ENCODE data around the gene KLHL30. TPM values are rescaled to one million over a fixed set of nuclear protein-coding genes. Genes with fewer than 3 reads are reported as not detected.

The KLHL30 gene
- total RNA-seq, 2 donors from 2014 or later = 24.9 to 29.0 TPM

DNA sequence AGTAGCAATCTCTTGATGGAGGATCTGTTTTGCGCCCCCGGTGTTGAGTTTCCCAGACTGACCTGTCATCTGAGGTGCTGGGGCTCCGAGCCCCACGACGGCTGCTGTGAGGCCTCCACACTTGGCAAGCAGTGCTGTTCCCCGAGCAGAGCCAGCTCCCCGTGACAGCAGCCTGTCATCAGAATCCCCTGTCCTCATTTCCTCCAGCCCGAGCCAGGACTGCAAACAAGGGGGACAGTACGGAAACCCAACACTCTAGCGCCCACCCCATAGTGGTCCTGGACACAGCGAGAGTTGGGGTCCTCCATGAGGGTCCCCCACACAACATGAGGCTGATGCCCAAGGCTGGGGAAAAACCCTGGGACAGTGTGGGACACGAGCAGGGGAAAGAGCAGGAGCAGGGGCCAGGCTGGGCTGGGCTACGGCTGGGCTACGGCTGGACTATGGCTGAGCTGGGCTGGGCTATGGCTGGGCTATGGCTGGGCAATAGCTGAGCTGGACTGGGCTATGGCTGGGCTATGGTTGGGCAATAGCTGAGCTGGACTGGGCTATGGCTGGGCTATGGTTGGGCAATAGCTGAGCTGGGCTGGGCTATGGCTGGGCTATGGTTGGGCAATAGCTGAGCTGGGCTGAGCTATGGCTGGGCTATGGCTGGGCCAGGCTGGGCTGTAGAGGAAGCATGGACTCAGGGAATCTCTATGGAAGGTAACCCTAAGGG, 1.5 kb upstream of the KLHL30 start:
- Histone ChIP-seq H3K27ac (peak overlapping the region; percentile 90 to 96), H3K27me3 (no peaks in the 10 kb centered on the region), H3K36me3 (peaks cover 8% of the 10 kb centered on the region), H3K4me3 (no peak overlapping the region), H3K4me1 (peaks cover 0 to 57% of the 10 kb centered on the region in 2 donors), H3K9me3 (no peaks in the 10 kb centered on the region)
- peak; percentile 69 for DNase-seq (ENCODE audit: low spot score)
- TF ChIP-seq, protein P1, sequence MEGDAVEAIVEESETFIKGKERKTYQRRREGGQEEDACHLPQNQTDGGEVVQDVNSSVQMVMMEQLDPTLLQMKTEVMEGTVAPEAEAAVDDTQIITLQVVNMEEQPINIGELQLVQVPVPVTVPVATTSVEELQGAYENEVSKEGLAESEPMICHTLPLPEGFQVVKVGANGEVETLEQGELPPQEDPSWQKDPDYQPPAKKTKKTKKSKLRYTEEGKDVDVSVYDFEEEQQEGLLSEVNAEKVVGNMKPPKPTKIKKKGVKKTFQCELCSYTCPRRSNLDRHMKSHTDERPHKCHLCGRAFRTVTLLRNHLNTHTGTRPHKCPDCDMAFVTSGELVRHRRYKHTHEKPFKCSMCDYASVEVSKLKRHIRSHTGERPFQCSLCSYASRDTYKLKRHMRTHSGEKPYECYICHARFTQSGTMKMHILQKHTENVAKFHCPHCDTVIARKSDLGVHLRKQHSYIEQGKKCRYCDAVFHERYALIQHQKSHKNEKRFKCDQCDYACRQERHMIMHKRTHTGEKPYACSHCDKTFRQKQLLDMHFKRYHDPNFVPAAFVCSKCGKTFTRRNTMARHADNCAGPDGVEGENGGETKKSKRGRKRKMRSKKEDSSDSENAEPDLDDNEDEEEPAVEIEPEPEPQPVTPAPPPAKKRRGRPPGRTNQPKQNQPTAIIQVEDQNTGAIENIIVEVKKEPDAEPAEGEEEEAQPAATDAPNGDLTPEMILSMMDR (IDR thresholded peaks at IDR 0.05) = no peak

DNA sequence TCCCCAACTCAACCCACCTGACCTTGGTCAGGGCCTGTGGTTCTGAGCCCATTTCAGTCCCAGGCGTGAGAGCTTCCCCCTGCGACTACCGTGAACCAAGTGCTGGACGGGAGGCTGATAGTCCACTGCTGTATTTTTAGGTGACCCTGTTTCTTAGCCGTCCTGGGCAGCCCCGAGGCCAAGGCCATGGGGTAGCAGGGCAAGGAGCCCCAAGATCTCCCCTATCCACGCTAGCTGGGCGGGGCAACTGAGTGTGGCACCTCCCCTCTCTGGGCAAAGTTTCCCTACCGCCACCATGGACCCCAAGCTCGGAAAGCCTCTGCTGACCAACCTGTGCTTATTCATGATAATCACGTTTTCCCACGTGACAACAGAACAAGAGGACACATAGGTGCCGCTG, 583 bp upstream of the KLHL30 start:
- TF ChIP-seq, protein P1 (IDR thresholded peaks at IDR 0.05) = no peak
- no peak for DNase-seq (ENCODE audit: low spot score)
- Histone ChIP-seq H3K36me3 (peaks cover 8% of the 10 kb centered on the region), H3K27ac (peak overlapping the region; percentile 90 to 96), H3K4me3 (no peak overlapping the region), H3K4me1 (peaks cover 0 to 66% of the 10 kb centered on the region in 2 donors), H3K27me3 (no peaks in the 10 kb centered on the region), H3K9me3 (no peaks in the 10 kb centered on the region)

DNA sequence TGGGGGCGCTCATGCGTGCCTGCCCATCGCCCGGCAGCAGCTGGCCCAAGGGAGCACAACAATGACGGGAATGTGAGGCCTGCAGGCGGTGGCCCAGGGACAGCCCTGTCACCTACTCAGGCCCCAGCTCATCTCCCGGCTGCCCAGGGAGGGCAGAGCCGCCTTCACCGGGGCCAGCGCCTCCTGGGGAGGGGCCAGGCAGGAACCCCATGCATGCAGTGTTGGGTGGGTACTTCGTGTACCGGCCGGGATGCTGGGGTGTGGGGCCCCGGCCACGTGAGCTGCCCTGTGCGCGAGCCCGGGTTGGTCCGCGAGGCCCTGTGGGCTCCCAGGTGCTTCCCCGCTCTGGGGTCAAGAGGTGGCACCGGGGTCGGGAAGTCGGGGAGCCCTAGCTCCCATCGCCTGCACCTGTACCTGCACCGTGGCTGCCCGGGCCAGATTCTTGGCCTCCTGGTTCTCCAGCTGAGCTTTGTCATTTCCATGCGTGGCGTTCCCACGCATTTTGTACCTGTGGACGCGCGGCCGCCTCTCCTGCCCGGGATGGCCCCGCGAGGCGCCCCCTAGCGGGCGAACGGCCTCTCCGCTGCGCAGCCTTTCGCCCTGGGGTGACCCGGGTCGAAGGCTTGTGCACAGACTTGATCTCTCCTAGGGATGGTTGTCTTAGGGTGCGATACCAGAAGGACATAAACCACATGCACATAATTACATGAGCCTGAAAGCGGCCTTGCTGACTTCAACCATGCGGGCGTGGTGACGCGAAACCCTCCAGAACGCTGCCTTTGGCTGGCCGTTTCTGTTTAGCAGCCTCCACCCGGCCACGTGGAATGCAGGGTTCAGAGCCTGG, 950 bp downstream of the KLHL30 start:
- peak overlapping the region; percentile 37 for H3K4me3 ChIP-seq
- TF ChIP-seq, protein P1 (IDR thresholded peaks at IDR 0.05) = peak; percentile 64 to 71
- H3K4me1 ChIP-seq = peaks cover 0 to 78% of the 10 kb centered on the region in 2 donors
- peaks cover 8% of the 10 kb centered on the region for H3K36me3 ChIP-seq
- DNase-seq (ENCODE audit: low spot score) = no peak
- H3K27ac ChIP-seq = peak overlapping the region; percentile 90 to 96
- H3K9me3 ChIP-seq = no peaks in the 10 kb centered on the region
- H3K27me3 ChIP-seq = no peaks in the 10 kb centered on the region

DNA sequence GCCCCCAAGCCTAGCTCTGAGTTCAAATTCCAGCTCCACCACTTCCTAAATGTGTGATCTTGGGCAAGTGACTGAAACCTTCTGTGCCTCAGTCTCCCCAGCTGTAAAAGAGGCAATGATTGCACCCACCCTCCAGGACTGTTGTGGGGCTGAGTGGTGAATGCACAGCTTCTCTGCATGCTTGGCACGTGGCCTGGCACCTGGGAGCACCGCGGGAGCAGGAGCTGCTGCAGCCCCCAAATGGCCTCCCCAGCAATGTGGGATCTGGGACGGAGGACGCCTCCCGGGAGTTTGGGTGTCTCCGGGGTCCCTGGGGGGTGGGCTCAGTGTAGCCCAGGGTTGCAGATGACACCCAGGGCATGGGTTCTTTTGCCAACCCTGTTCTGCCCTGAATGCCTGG, 1.6 kb downstream of the KLHL30 start:
- Histone ChIP-seq H3K36me3 (peaks cover 8% of the 10 kb centered on the region), H3K4me1 (peaks cover 0 to 78% of the 10 kb centered on the region in 2 donors), H3K4me3 (no peak overlapping the region), H3K27me3 (no peaks in the 10 kb centered on the region), H3K27ac (peak overlapping the region; percentile 90 to 96), H3K9me3 (no peaks in the 10 kb centered on the region)
- no peak for DNase-seq (ENCODE audit: low spot score)
- TF ChIP-seq, protein P1 (IDR thresholded peaks at IDR 0.05) = no peak

DNA sequence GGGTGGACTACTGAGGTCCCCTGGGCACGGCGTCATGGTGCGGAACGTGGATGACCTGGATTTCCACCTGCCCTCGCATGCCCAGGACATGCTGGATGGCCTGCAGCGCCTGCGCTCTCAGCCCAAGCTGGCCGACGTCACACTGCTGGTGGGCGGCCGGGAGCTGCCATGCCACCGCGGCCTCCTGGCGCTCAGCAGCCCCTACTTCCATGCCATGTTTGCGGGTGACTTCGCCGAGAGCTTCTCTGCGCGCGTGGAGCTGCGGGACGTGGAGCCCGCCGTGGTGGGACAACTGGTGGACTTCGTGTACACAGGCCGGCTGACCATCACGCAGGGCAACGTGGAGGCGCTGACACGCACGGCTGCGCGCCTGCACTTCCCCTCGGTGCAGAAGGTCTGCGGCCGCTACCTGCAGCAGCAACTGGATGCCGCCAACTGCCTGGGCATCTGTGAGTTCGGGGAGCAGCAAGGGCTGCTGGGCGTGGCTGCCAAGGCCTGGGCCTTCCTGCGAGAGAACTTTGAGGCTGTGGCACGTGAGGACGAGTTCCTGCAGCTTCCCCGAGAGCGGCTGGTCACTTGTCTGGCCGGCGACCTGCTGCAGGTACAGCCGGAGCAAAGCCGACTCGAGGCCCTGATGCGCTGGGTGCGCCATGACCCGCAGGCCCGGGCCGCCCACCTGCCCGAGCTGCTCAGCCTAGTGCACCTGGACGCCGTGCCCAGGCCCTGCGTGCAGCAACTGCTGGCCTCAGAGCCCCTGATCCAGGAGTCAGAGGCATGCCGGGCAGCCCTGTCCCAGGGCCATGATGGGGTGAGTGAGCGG, 2.5 kb downstream of the KLHL30 start:
- TF ChIP-seq, protein P1 (IDR thresholded peaks at IDR 0.05) = no peak
- Histone ChIP-seq H3K4me1 (peaks cover 0 to 76% of the 10 kb centered on the region in 2 donors), H3K27me3 (no peaks in the 10 kb centered on the region), H3K9me3 (no peaks in the 10 kb centered on the region), H3K4me3 (no peak overlapping the region), H3K36me3 (peaks cover 8% of the 10 kb centered on the region), H3K27ac (peak overlapping the region in 1 of 2 donors; percentile 66)
- no peak for DNase-seq (ENCODE audit: low spot score)

Measured in right atrium auricular region (tissue), 2 donors.